ENCODE measurements around the gene KCNQ5. TPM values are rescaled to one million over a fixed set of nuclear protein-coding genes. Genes with fewer than 3 reads are reported as not detected.

Gene KCNQ5
- total RNA-seq, 4 donors from 2014 or later, result 0.57 to 4.4 (median 0.97) TPM

DNA sequence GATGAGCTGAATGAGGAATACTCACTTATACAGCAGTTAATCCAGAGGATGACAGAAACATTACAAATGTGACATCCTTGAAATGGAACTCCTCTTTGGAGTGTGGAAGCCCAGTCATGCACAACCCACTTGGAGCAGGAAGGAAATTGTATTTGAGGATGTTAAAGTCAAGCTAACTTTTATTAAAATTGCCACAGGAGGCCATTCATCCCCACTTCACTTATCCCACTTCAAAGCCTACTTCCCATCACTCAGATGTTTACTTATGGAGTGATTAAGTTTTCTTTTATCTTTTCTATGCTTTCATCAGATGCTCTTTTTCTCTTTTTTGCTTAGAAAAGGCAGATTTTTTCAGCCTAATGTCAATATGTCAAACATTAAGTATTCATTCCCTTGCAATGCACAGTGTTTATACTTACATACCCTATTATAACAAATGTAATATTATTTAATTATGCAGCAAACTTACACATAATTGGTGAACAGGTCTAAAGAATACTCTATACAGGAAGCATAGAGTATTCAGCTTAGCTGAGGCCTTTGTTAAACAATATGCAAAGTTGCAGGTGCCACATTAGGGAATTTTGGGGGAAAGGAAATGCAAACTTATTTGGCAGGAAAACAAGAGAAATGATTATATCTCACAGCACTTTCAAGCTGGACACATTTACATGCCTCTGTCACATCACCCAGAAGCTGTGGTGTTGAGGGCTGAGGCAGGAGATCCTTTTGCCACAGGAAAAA is 454.5 kb downstream of the KCNQ5 start:
- Histone ChIP-seq H3K4me1 (no peaks in the 10 kb centered on the region), H3K27ac (no peak overlapping the region), H3K4me3 (no peak overlapping the region), H3K36me3 (no peaks in the 10 kb centered on the region), H3K27me3 (no peaks in the 10 kb centered on the region), H3K9me3 (no peaks in the 10 kb centered on the region)
- no peak for DNase-seq
- TF ChIP-seq CTCF (IDR thresholded peaks at IDR 0.05), result no peak
- no peak for TF ChIP-seq POLR2A (IDR thresholded peaks at IDR 0.05)
- intact Hi-C loops (cut with DNase I), result no loop called here

DNA sequence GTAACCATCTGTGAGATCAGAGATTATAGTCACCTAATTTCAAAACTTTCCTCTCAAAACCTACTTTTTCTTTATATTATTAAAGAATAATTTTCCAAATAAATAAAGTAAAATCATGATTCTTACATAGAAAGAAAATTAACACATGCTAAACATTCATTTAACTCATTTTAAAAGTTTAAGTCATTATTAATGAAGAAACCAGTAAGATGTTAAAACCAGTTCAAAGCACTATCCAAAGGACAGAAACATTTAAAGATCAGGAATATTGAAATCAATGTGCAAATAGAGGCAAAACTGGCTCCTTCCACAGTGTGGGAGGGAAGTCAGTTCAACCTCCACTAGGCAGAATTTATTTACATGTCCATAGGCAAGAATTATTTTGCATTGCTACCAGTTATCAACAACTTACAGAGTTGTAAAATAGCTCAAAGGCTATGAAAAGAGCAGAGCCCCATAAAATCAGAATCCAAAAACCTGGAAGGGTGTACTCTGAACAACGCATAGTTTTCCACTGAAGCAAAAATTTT is 456.5 kb downstream of the KCNQ5 start:
- H3K4me3 ChIP-seq, result no peak overlapping the region
- no peaks in the 10 kb centered on the region for H3K27me3 ChIP-seq
- H3K9me3 ChIP-seq, result no peaks in the 10 kb centered on the region
- TF ChIP-seq CTCF (IDR thresholded peaks at IDR 0.05) (no peak), POLR2A (IDR thresholded peaks at IDR 0.05) (no peak)
- H3K36me3 ChIP-seq, result no peaks in the 10 kb centered on the region
- DNase-seq, result no peak
- WGBS, 2 donors, result 96 to 100% methylated on average over 1 of the region's 1 CpG
- no peak overlapping the region for H3K27ac ChIP-seq
- intact Hi-C loops (cut with DNase I), result no loop called here
- no peaks in the 10 kb centered on the region for H3K4me1 ChIP-seq

GRCh38 chr6:73078908-73079610 is 457.2 kb downstream of the KCNQ5 start:
- intact Hi-C loops (cut with DNase I), result no loop called here
- no peak for DNase-seq

GRCh38 chr6:73079611-73079955 is 457.7 kb downstream of the KCNQ5 start:
- Histone ChIP-seq H3K36me3 (no peaks in the 10 kb centered on the region), H3K27me3 (no peaks in the 10 kb centered on the region), H3K9me3 (no peaks in the 10 kb centered on the region), H3K4me3 (no peak overlapping the region), H3K27ac (no peak overlapping the region), H3K4me1 (no peaks in the 10 kb centered on the region)
- WGBS, 2 donors, result 89 to 93% methylated on average over 3 of the region's 3 CpGs
- intact Hi-C loops (cut with DNase I), result no loop called here
- DNase-seq, result no peak
- TF ChIP-seq CTCF (IDR thresholded peaks at IDR 0.05) (no peak), POLR2A (IDR thresholded peaks at IDR 0.05) (no peak)

More at GRCh38 chr6:73078908-73079610, 457.2 kb downstream of the KCNQ5 start:
- Histone ChIP-seq H3K9me3 (no peaks in the 10 kb centered on the region), H3K36me3 (no peaks in the 10 kb centered on the region), H3K4me1 (no peaks in the 10 kb centered on the region), H3K27me3 (no peaks in the 10 kb centered on the region), H3K4me3 (no peak overlapping the region), H3K27ac (no peak overlapping the region)
- 81 to 85% methylated on average over 5 of the region's 5 CpGs for WGBS, 2 donors
- TF ChIP-seq CTCF (IDR thresholded peaks at IDR 0.05) (no peak), POLR2A (IDR thresholded peaks at IDR 0.05) (no peak)

DNA sequence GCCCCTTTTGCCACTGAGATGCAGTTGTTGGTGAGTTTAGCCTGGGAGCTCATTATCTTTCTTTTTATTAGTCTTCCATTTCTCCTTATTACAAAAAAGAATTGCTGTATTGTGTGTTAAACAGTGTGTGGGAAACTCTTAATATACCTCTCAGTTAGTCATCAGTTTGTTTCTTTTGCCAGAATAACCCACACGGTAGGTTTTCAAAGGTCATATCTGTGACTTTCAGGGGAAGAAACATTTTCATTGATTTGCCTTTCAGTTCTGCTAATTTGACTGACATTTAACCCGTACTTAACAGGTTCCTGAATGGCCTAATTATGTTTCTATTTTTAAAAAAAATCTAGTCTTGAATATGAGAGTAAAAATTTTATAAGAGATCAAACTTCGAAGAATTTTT is 458.1 kb downstream of the KCNQ5 start:
- TF ChIP-seq CTCF (IDR thresholded peaks at IDR 0.05) (no peak), POLR2A (IDR thresholded peaks at IDR 0.05) (no peak)
- intact Hi-C loops (cut with DNase I), result no loop called here
- H3K4me3 ChIP-seq, result no peak overlapping the region
- H3K27ac ChIP-seq, result no peak overlapping the region
- H3K36me3 ChIP-seq, result no peaks in the 10 kb centered on the region
- DNase-seq, result no peak
- WGBS, 2 donors, result 53 to 60% methylated on average over 3 of the region's 3 CpGs
- H3K27me3 ChIP-seq, result no peaks in the 10 kb centered on the region
- no peaks in the 10 kb centered on the region for H3K4me1 ChIP-seq
- no peaks in the 10 kb centered on the region for H3K9me3 ChIP-seq
